Caco-2 (cell line): ENCODE results near the gene SVEP1. TPM values are rescaled to one million over a fixed set of nuclear protein-coding genes. Genes with fewer than 3 reads are reported as not detected.

Source experiments
- BruUV-seq: library from RNA; stranded (reverse); fragments of 400-500 nt; replicated peaks from 2 replicates; lab custom pipeline; 2021; lab: Mats Ljungman, UMichigan
- CTCF ChIA-PET: fragments of 300-600 bp; sonication (Branson Sonifier 250); formaldehyde crosslinking; loops from one replicate; lab custom pipeline; 2022; ENCODE audit warnings: antibody characterized with exemption; lab: Charles Lee
- POLR2A ChIA-PET: fragments of 300-600 bp; sonication (Branson Sonifier 250); formaldehyde crosslinking; loops from one replicate; lab custom pipeline; 2022; ENCODE audit warnings: antibody characterized with exemption; lab: Charles Lee
- DNase-seq, 2 experiments: peaks; one replicate each; pipeline versions ENCODE4 v3.0.0 to v3.0.0-alpha.2; 2020 to 2022
- H3K27me3 ChIP-seq: replicated peaks from 2 replicates; pipeline ENCODE4 v1.6.0; 2011; ENCODE audit warnings: low read length; ENCODE audit not compliant: control insufficient read depth, insufficient read depth
- H3K36me3 ChIP-seq: 2 replicates; pipeline ENCODE4 v1.5.1; 2011; ENCODE audit warnings: low read length; ENCODE audit not compliant: control insufficient read depth, insufficient read depth
- H3K4me1 ChIP-seq: fragments of 250-450 bp; sonication (Bioruptor Pico); 2 replicates; pipeline ENCODE4 v1.5.1; 2020; ENCODE audit warnings: mild to moderate bottlenecking
- H3K4me3 ChIP-seq: 2 replicates; pipeline ENCODE4 v1.5.1; 2011; ENCODE audit warnings: low read depth, mild to moderate bottlenecking, control low read depth, low read length
- H3K9me3 ChIP-seq: fragments of 250-450 bp; sonication (Bioruptor Pico); 2 replicates; pipeline ENCODE4 v1.5.1; 2020; ENCODE audit warnings: mild to moderate bottlenecking, moderate library complexity
- H3K27ac Mint-ChIP-seq: one replicate; pipeline ENCODE4 v1.8.0; 2022; ENCODE audit warnings: mixed read lengths; ENCODE audit not compliant: unreplicated experiment
- H3K27me3 Mint-ChIP-seq: one replicate; pipeline ENCODE4 v1.8.0; 2022; ENCODE audit warnings: mixed read lengths; ENCODE audit not compliant: insufficient read depth, unreplicated experiment
- H3K36me3 Mint-ChIP-seq: one replicate; pipeline ENCODE4 v1.8.0; 2022; ENCODE audit warnings: mild to moderate bottlenecking, mixed read lengths; ENCODE audit not compliant: insufficient read depth, unreplicated experiment
- H3K4me1 Mint-ChIP-seq: one replicate; pipeline ENCODE4 v1.8.0; 2022; ENCODE audit warnings: low read depth, mixed read lengths; ENCODE audit not compliant: unreplicated experiment
- H3K4me3 Mint-ChIP-seq: one replicate; pipeline ENCODE4 v1.8.0; 2022; ENCODE audit warnings: mild to moderate bottlenecking, moderate library complexity, mixed read lengths; ENCODE audit not compliant: unreplicated experiment
- H3K9me3 Mint-ChIP-seq: one replicate; pipeline ENCODE4 v1.8.0; 2022; ENCODE audit warnings: mixed read lengths; ENCODE audit not compliant: unreplicated experiment
- intact Hi-C: fragments of 100-400 bp; cut with micrococcal nuclease; formaldehyde crosslinking; loops from one replicate; pipeline ENCODE4 v1.10.0; 2022; ENCODE audit not compliant: unreplicated experiment
- total RNA-seq: library from RNA; stranded (reverse); gene quantifications from 2 replicates; pipeline ENCODE4 v1.2.3, GENCODE V29; 2022
- TF ChIP-seq, protein P1 (sequence below), 2 experiments: fragments of 200-600 bp in 1 of 2; IDR thresholded peaks; 1 replicate in 1 of 2; 2 replicates in 1 of 2; pipeline versions ENCODE4 v1.5.1 to v1.8.0; 2011 to 2022; ENCODE audit warnings: antibody characterized with exemption in 1 of 2, control low read depth in 1 of 2, inconsistent platforms in 1 of 2, low read depth in 1 of 2, low read length in 1 of 2, mild to moderate bottlenecking in 1 of 2, moderate library complexity in 1 of 2; ENCODE audit not compliant: insufficient read depth in 1 of 2, severe bottlenecking in 1 of 2, unreplicated experiment in 1 of 2

SVEP1 gene
- total RNA-seq, 1 experiment from 2014 or later: 2.9 TPM

DNA sequence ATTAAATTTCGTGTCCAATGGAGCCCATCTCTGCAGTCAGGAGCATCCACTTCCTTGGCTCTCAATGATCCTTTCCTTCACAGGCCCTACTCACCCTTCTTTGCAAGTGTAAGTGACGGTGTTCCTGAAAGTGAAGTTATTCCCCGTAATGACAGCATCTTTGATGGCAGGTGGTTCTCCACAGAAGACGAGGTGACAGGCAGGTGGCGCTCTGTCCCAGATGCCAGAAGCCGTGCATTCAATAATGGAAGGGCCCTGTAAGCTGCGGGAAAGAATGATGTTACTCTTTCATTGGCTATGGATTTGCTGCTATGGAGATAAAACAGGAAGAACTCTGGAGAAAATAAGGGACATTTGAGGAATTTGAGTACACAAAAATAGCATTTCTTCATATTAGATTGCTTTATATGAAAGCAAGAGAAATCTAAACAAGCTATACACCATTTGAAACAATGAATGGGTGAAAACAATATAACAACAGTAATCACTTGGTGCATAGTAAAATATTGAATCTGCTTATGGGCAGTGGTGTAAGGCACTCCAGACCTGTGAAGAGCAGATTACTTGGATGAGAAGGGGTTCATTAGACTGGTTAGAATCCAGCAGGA is 151.9 kb downstream of the SVEP1 start:
- Histone ChIP-seq H3K27me3 (no peaks in the 10 kb centered on the region), H3K4me1 (peaks cover 6% of the 10 kb centered on the region; the same call in 1 of the 2 replicates), H3K36me3 (no peaks in the 10 kb centered on the region), H3K4me3 (no peak overlapping the region), H3K9me3 (no peaks in the 10 kb centered on the region)
- H3K27ac Mint-ChIP-seq: no peak overlapping the region
- H3K27me3 Mint-ChIP-seq: no peaks in the 10 kb centered on the region
- no TSS peak for BruUV-seq
- H3K4me3 Mint-ChIP-seq: no peak overlapping the region
- H3K36me3 Mint-ChIP-seq: no peaks in the 10 kb centered on the region
- TF ChIP-seq, protein P1, sequence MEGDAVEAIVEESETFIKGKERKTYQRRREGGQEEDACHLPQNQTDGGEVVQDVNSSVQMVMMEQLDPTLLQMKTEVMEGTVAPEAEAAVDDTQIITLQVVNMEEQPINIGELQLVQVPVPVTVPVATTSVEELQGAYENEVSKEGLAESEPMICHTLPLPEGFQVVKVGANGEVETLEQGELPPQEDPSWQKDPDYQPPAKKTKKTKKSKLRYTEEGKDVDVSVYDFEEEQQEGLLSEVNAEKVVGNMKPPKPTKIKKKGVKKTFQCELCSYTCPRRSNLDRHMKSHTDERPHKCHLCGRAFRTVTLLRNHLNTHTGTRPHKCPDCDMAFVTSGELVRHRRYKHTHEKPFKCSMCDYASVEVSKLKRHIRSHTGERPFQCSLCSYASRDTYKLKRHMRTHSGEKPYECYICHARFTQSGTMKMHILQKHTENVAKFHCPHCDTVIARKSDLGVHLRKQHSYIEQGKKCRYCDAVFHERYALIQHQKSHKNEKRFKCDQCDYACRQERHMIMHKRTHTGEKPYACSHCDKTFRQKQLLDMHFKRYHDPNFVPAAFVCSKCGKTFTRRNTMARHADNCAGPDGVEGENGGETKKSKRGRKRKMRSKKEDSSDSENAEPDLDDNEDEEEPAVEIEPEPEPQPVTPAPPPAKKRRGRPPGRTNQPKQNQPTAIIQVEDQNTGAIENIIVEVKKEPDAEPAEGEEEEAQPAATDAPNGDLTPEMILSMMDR (IDR thresholded peaks at IDR 0.05; ENCODE audit: insufficient read depth in 1 of 2, low read depth in 1 of 2, low read length in 1 of 2, severe bottlenecking in 1 of 2, unreplicated experiment in 1 of 2): peak; percentile 34 to 53
- peak; percentile 46 to 50 for DNase-seq
- CTCF ChIA-PET: interaction anchor here (0.8 to 1.2 kb wide), 2 partner anchors 145 to 196 kb away, joined by 3 to 4 read pairs; no protein-coding TSS in a partner anchor
- POLR2A ChIA-PET: no interaction called here
- intact Hi-C loops: loop anchor here (5.0 kb wide), 2 partner anchors 195 to 245 kb away; no protein-coding TSS in a partner anchor
- peaks cover 6% of the 10 kb centered on the region for H3K9me3 Mint-ChIP-seq
- no peaks in the 10 kb centered on the region for H3K4me1 Mint-ChIP-seq

DNA sequence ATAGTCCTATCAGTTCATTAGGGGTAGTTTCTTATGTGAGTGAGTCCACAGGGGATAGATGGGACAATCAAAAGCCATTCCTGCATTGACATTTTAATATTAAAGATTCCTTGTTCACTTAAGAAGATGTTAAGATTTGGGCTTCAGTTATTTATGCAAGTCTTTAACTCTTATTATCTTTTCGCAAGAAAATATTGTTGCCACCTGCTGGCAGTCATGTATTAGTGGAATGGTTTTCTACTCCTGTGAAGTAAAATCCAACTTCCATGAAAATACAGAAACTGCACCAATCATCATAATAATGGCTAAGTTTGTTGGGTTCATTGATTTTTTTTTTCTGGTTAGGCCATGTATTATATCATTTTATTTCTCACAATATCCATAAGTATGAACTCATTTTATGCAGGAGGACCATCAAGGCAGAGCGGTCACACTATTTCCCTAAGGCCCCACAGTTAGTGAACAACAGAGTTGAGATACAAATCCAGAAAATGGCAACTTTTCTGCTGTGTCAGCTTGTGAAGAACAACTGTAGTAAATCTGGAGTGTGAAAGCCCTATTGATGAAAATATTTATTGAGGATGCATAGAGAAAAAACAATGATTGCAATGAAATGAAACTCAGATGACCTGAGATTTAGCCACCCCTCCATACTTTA is 153.4 kb downstream of the SVEP1 start:
- Mint-ChIP-seq H3K4me1 (no peaks in the 10 kb centered on the region), H3K4me3 (no peak overlapping the region), H3K9me3 (peaks cover 6% of the 10 kb centered on the region), H3K36me3 (no peaks in the 10 kb centered on the region), H3K27ac (no peak overlapping the region), H3K27me3 (no peaks in the 10 kb centered on the region)
- TF ChIP-seq, protein P1 (IDR thresholded peaks at IDR 0.05; ENCODE audit: insufficient read depth in 1 of 2, low read depth in 1 of 2, low read length in 1 of 2, severe bottlenecking in 1 of 2, unreplicated experiment in 1 of 2): peak; percentile 31 to 33
- POLR2A ChIA-PET: no interaction called here
- no TSS peak for BruUV-seq
- no peaks in the 10 kb centered on the region for H3K36me3 ChIP-seq
- CTCF ChIA-PET: no interaction called here
- no peak overlapping the region for H3K4me3 ChIP-seq
- H3K27me3 ChIP-seq: no peaks in the 10 kb centered on the region
- no peaks in the 10 kb centered on the region for H3K4me1 ChIP-seq
- no peaks in the 10 kb centered on the region for H3K9me3 ChIP-seq
- intact Hi-C loops: loop anchor here (5.0 kb wide), 2 partner anchors 196 to 244 kb away; no protein-coding TSS in a partner anchor
- DNase-seq: no peak

DNA sequence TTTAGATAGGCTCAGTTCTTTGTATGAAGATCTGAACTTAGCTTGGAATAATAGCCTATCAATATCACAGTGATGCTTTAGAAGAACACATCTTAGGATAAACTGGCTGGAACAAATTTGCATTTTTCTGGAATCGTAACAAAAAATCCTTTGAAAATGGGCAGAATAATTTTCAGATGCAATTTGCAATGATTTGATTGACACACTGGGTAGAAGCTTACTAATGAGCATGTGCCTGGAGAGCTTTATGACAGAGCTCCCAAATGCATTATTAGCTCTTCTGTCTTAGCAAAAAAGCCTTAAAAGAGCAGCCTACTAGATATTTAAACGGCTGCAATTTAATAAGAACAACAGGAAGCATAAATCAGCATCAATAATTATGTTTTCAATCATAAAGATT is 165.1 kb downstream of the SVEP1 start:
- TF ChIP-seq, protein P1 (IDR thresholded peaks at IDR 0.05; ENCODE audit: insufficient read depth in 1 of 2, low read depth in 1 of 2, low read length in 1 of 2, severe bottlenecking in 1 of 2, unreplicated experiment in 1 of 2): no peak
- Mint-ChIP-seq H3K4me3 (no peak overlapping the region), H3K36me3 (peaks cover 5% of the 10 kb centered on the region), H3K9me3 (no peaks in the 10 kb centered on the region), H3K27me3 (no peaks in the 10 kb centered on the region), H3K4me1 (peaks cover 15% of the 10 kb centered on the region), H3K27ac (no peak overlapping the region)
- no peak for DNase-seq
- CTCF ChIA-PET: no interaction called here
- H3K4me3 ChIP-seq: no peak overlapping the region
- intact Hi-C loops: no loop called here
- no peaks in the 10 kb centered on the region for H3K27me3 ChIP-seq
- POLR2A ChIA-PET: no interaction called here
- no peaks in the 10 kb centered on the region; the same call in 1 of the 2 replicates for H3K4me1 ChIP-seq
- no TSS peak for BruUV-seq
- H3K36me3 ChIP-seq: no peaks in the 10 kb centered on the region
- H3K9me3 ChIP-seq: no peaks in the 10 kb centered on the region
